CD14-positive monocyte (primary cell): ENCODE measurements around the gene AKTIP. TPM values are rescaled to one million over a fixed set of nuclear protein-coding genes. Genes with fewer than 3 reads are reported as not detected.

Experiments used
- DNase-seq, 3 donors: peaks; one replicate each; pipeline ENCODE4 v3.0.0-alpha.2; 2011 to 2022
- H2AFZ ChIP-seq: 2 replicates; pipeline ENCODE4 v1.6.0; 2012; ENCODE audit warnings: mild to moderate bottlenecking, low read depth, low read length, inconsistent platforms; ENCODE audit not compliant: insufficient read depth, poor library complexity, severe bottlenecking
- H3K27ac ChIP-seq, 2 donors: 1 replicate in 1 of 2; 2 replicates in 1 of 2; pipeline ENCODE4 v1.5.1; 2012 to 2013; ENCODE audit warnings: low read length in 2 of 2, control low read depth in 1 of 2, inconsistent platforms in 1 of 2, low read depth in 1 of 2, mild to moderate bottlenecking in 1 of 2
- H3K27me3 ChIP-seq, 2 donors: one replicate each; pipeline versions ENCODE4 v1.6.0 to v1.6.1; 2011 to 2013; ENCODE audit warnings: low read length in 2 of 2; ENCODE audit not compliant: control insufficient read depth in 2 of 2, insufficient read depth in 2 of 2
- H3K36me3 ChIP-seq, 2 donors: replicated peaks in 1 of 2; 1 replicate in 1 of 2; 2 replicates in 1 of 2; pipeline versions ENCODE4 v1.5.1 to v1.6.1; 2012 to 2013; ENCODE audit warnings: low read length in 2 of 2, control low read depth in 1 of 2, inconsistent platforms in 1 of 2, mild to moderate bottlenecking in 1 of 2; ENCODE audit not compliant: insufficient read depth in 2 of 2, control insufficient read depth in 1 of 2
- H3K4me1 ChIP-seq, 2 donors: 1 replicate in 1 of 2; 2 replicates in 1 of 2; pipeline versions ENCODE4 v1.5.1 to v1.6.1; 2012 to 2013; ENCODE audit warnings: low read length in 2 of 2, control low read depth in 1 of 2, inconsistent platforms in 1 of 2, mild to moderate bottlenecking in 1 of 2, moderate library complexity in 1 of 2; ENCODE audit not compliant: insufficient read depth in 2 of 2, control insufficient read depth in 1 of 2
- H3K4me2 ChIP-seq: replicated peaks from 2 replicates; pipeline ENCODE3; 2012; ENCODE audit warnings: low read length, moderate library complexity, mild to moderate bottlenecking; ENCODE audit not compliant: poor library complexity, severe bottlenecking; ENCODE audit errors: extremely low read depth
- H3K4me3 ChIP-seq, 3 experiments: fragments of 200-600 bp in 1 of 3; sonication (generic) in 1 of 3; replicated peaks in 1 of 3; 1 replicate in 2 of 3; 2 replicates in 1 of 3; pipeline ENCODE4 v1.5.1; 2011 to 2013; ENCODE audit warnings: low read length in 3 of 3, mild to moderate bottlenecking in 3 of 3, control low read depth in 2 of 3, low read depth in 2 of 3, inconsistent platforms in 1 of 3, moderate library complexity in 1 of 3
- H3K79me2 ChIP-seq: 2 replicates; pipeline ENCODE4 v1.6.0; 2012; ENCODE audit warnings: mild to moderate bottlenecking, control low read depth, inconsistent platforms, low read length, moderate library complexity; ENCODE audit not compliant: insufficient read depth
- H3K9ac ChIP-seq: 2 replicates; pipeline ENCODE4 v1.6.0; 2017; ENCODE audit warnings: low read length, mild to moderate bottlenecking; ENCODE audit not compliant: insufficient read depth, poor library complexity, severe bottlenecking
- H3K9me3 ChIP-seq, 2 donors: replicated peaks in 1 of 2; 1 replicate in 1 of 2; 2 replicates in 1 of 2; pipeline versions ENCODE4 v1.5.1 to v1.6.1; 2012 to 2013; ENCODE audit warnings: low read length in 2 of 2, control low read depth in 1 of 2; ENCODE audit not compliant: control insufficient read depth in 1 of 2, insufficient read depth in 1 of 2
- H4K20me1 ChIP-seq: 2 replicates; pipeline ENCODE4 v1.6.0; 2012; ENCODE audit warnings: mild to moderate bottlenecking, low read length, control low read depth, moderate library complexity; ENCODE audit not compliant: insufficient read depth
- H3K27ac Mint-ChIP-seq, 7 donors: one replicate each; pipeline ENCODE4 v1.8.0; 2020; ENCODE audit warnings: mild to moderate bottlenecking in 7 of 7, mixed read lengths in 7 of 7, moderate library complexity in 6 of 7, inconsistent platforms in 2 of 7
- H3K27me3 Mint-ChIP-seq, 3 donors: one replicate each; pipeline ENCODE4 v1.8.0; 2021 to 2022; ENCODE audit warnings: low read depth in 3 of 3, mild to moderate bottlenecking in 3 of 3, mixed read lengths in 3 of 3, moderate library complexity in 3 of 3, inconsistent platforms in 1 of 3
- H3K36me3 Mint-ChIP-seq, 2 donors: one replicate each; pipeline ENCODE4 v1.8.0; 2020; ENCODE audit warnings: mixed read lengths in 2 of 2, inconsistent platforms in 1 of 2, mild to moderate bottlenecking in 1 of 2
- H3K4me1 Mint-ChIP-seq: one replicate; pipeline ENCODE4 v1.8.0; 2020; ENCODE audit warnings: mild to moderate bottlenecking, mixed read lengths
- H3K4me3 Mint-ChIP-seq, 2 donors: one replicate each; pipeline ENCODE4 v1.8.0; 2020; ENCODE audit warnings: mild to moderate bottlenecking in 2 of 2, mixed read lengths in 2 of 2, moderate library complexity in 1 of 2
- H3K9me3 Mint-ChIP-seq, 7 donors: one replicate each; pipeline ENCODE4 v1.8.0; 2020 to 2022; ENCODE audit warnings: mixed read lengths in 7 of 7, mild to moderate bottlenecking in 6 of 7, moderate library complexity in 6 of 7, inconsistent platforms in 2 of 7
- WGBS: methylation state at CpG from one replicate; pipeline ENCODE4 v1.1.5; 2013; ENCODE audit warnings: missing lambda C conversion rate; ENCODE audit not compliant: insufficient coverage; 5-methylcytosine and 5-hydroxymethylcytosine counted together
- intact Hi-C, 2 donors: fragments of 100-400 bp; cut with micrococcal nuclease; formaldehyde crosslinking; loops; one replicate each; pipeline versions ENCODE4 v1.15.0 to v1.15.1; 2023
- polyA plus RNA-seq, 3 donors: library from polyadenylated mRNA; depleted of rRNA in 1 of 3; unstranded in 2 of 3; stranded (reverse) in 1 of 3; fragments of 300-500 nt in 2 of 3; fragments of >200 nt in 1 of 3; fragmentation: Illumina TruSeq in 2 of 3; gene quantifications; 1 replicate in 2 of 3; 2 replicates in 1 of 3; pipeline ENCODE4 v1.2.3, GENCODE V29; 2012 to 2021
- small RNA-seq: library from RNA; depleted of rRNA; stranded (forward); fragments of <200 nt; gene quantifications from one replicate; pipeline ENCODE3, GENCODE V24; 2012; ENCODE audit warnings: low read depth; ENCODE audit not compliant: insufficient read length
- TF ChIP-seq, protein P1 (sequence below): fragments of 200-600 bp; IDR thresholded peaks from one replicate; pipeline ENCODE4 v1.8.0; 2022; ENCODE audit warnings: antibody characterized with exemption, mild to moderate bottlenecking

AKTIP gene
- polyA plus RNA-seq, 3 donors, result 5.8 to 9.9 (median 8.7) TPM

DNA sequence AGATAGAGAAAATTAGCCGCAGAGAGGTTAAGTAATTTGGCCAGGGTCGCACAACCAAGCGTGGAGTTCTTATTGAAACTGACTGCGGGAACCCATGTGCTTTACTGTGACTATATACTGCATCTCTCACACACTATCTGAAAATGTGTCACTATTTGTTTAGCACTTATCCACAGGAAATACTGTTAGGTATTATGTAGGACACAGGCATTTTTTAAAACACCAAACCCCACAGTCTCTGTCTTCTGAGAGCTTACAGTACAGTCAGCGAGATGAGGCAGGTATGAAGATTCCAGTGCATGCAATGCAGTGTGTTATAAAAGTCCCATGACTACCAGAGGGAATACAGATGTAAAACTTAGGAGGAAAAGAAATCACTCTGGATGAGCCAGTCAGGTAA is 57.5 kb downstream of the AKTIP start:
- H3K9ac ChIP-seq, result no peak overlapping the region
- H3K4me1 Mint-ChIP-seq, result peaks cover 2% of the 10 kb centered on the region
- peaks cover 63 to 87% of the 10 kb centered on the region in 2 donors for H3K36me3 ChIP-seq
- H2AFZ ChIP-seq, result no peak overlapping the region
- H3K9me3 Mint-ChIP-seq, result no peaks in the 10 kb centered on the region
- H3K27me3 Mint-ChIP-seq, result no peaks in the 10 kb centered on the region
- no peak overlapping the region for H3K27ac Mint-ChIP-seq
- H3K4me2 ChIP-seq, result no peak overlapping the region
- no peak overlapping the region for H3K27ac ChIP-seq
- no peak for DNase-seq
- H3K79me2 ChIP-seq, result peaks cover 1% of the 10 kb centered on the region
- H3K27me3 ChIP-seq, result no peaks in the 10 kb centered on the region
- TF ChIP-seq, protein P1, sequence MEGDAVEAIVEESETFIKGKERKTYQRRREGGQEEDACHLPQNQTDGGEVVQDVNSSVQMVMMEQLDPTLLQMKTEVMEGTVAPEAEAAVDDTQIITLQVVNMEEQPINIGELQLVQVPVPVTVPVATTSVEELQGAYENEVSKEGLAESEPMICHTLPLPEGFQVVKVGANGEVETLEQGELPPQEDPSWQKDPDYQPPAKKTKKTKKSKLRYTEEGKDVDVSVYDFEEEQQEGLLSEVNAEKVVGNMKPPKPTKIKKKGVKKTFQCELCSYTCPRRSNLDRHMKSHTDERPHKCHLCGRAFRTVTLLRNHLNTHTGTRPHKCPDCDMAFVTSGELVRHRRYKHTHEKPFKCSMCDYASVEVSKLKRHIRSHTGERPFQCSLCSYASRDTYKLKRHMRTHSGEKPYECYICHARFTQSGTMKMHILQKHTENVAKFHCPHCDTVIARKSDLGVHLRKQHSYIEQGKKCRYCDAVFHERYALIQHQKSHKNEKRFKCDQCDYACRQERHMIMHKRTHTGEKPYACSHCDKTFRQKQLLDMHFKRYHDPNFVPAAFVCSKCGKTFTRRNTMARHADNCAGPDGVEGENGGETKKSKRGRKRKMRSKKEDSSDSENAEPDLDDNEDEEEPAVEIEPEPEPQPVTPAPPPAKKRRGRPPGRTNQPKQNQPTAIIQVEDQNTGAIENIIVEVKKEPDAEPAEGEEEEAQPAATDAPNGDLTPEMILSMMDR, result no peak
- no CpG with 5 or more reads among the region's 5 CpGs for WGBS
- H4K20me1 ChIP-seq, result peaks cover 7% of the 10 kb centered on the region
- H3K4me1 ChIP-seq, result no peaks in the 10 kb centered on the region
- H3K4me3 Mint-ChIP-seq, result no peak overlapping the region
- H3K4me3 ChIP-seq, result no peak overlapping the region
- intact Hi-C loops, result no loop called here
- peaks cover 67 to 89% of the 10 kb centered on the region in 2 donors for H3K36me3 Mint-ChIP-seq
- no peaks in the 10 kb centered on the region for H3K9me3 ChIP-seq

Small RNA genes within 50 kb of the gene (small RNA-seq; reads per million reads assigned to genes)
- gene RNU6-1153P, result not detected

Other genes with a start within 250 kb of the AKTIP start
- gene RBL2, start 68.7 kb downstream of the AKTIP start, polyA plus RNA-seq, result 100 to 1,000 TPM in 1 of 3 donors, 10 to 100 TPM in 2; 54.3 to 104 (median 77.7) TPM
- gene RPGRIP1L, start 200.7 kb upstream of the AKTIP start, polyA plus RNA-seq, result under 1 TPM in 2 of 3 donors, not detected in 1; 0.11 to 0.18 TPM
- gene FTO, start 200.9 kb upstream of the AKTIP start, polyA plus RNA-seq, result 10 to 100 TPM; 16.8 to 51.0 (median 37.7) TPM